Measurements from ENCODE around the gene CHSY1.
"Not testable (repeated sequence)": the region's sequence is repeated elsewhere in the genome, so short reads cannot be mapped to it uniquely, and the experiment has no call there.

- TF ChIP-seq CTCF (IDR thresholded peaks at IDR 0.05); EZH2 (IDR thresholded peaks at IDR 0.05; ENCODE audit: borderline replicate concordance, insufficient read depth, low read depth, low read length, poor library complexity, severe bottlenecking): not testable (repeated sequence)
Observed at GRCh38 chr15:101125881-101126428, 125.9 kb downstream of the CHSY1 start.
